GM19193 (cell line): Measurements from ENCODE around the gene ANO1.
A peak's percentile ranks its signal among the peaks of the same experiment; 100 is the strongest.

Experiments used
- POLR2A ChIP-seq: IDR thresholded peaks from 4 replicates; pipeline ENCODE4 v1.6.1; 2011; ENCODE audit not compliant: insufficient read depth, insufficient read length; ENCODE audit errors: extremely low read depth

The ANO1 gene

GRCh38 chr11:70201882-70202861 is 124.1 kb downstream of the ANO1 start:
- no peak for TF ChIP-seq POLR2A

- peak; percentile 95 for TF ChIP-seq POLR2A
Observed at GRCh38 chr11:70202920-70203750, 125.0 kb downstream of the ANO1 start, which contains the start of gene FADD. FADD (plus strand) TSS chr11:70203296; CDS start chr11:70203460, 164 bp downstream.

- no peak for TF ChIP-seq POLR2A
Observed at GRCh38 chr11:70203751-70204465, 125.8 kb downstream of the ANO1 start.

GRCh38 chr11:70204466-70204799 is 126.3 kb downstream of the ANO1 start:
- TF ChIP-seq POLR2A, result no peak

GRCh38 chr11:70205049-70205725 is 127.1 kb downstream of the ANO1 start:
- no peak for TF ChIP-seq POLR2A

GRCh38 chr11:70205766-70206165 is 127.6 kb downstream of the ANO1 start:
- no peak for TF ChIP-seq POLR2A

- TF ChIP-seq POLR2A, result no peak
Observed at GRCh38 chr11:70206226-70206981, 128.3 kb downstream of the ANO1 start.

GRCh38 chr11:70206982-70207376 is 128.9 kb downstream of the ANO1 start:
- TF ChIP-seq POLR2A, result no peak

GRCh38 chr11:70207531-70208131 is 129.5 kb downstream of the ANO1 start:
- no peak for TF ChIP-seq POLR2A

GRCh38 chr11:70209391-70209912 is 131.3 kb downstream of the ANO1 start:
- TF ChIP-seq POLR2A, result no peak

GRCh38 chr11:70210051-70210501 is 132.0 kb downstream of the ANO1 start:
- no peak for TF ChIP-seq POLR2A

- TF ChIP-seq POLR2A, result no peak
Observed at GRCh38 chr11:70210530-70210929, 132.4 kb downstream of the ANO1 start.
